GM19455 (cell line): ENCODE measurements around the gene TTBK2.
"Not testable (repeated sequence)": the region's sequence is repeated elsewhere in the genome, so short reads cannot be mapped to it uniquely, and the experiment has no call there.

Experiments
- ATAC-seq: cut with Tn5 transposase; IDR thresholded peaks from one replicate; pipeline ENCODE4 v1.9.1; 2021; ENCODE audit not compliant: unreplicated experiment

Gene TTBK2

DNA sequence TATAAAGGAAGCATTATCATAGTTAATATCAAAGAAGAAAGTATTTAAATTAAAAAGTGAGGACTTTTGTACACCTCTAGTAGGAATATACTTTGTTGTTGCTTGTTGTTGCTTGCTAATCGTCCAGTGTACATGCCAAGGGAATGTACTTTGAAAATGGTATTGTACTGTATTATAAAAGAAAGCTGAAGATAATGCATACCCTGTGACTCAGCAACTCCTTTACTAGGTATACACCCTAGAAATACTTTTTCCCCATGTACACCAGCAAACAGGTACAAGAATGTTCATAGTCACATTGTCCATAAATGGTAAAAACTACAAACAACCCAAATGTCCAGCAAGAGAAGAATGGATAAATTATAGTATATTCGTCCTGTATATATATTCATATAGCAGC, 12.0 kb downstream of the TTBK2 start:
- no peak for ATAC-seq

DNA sequence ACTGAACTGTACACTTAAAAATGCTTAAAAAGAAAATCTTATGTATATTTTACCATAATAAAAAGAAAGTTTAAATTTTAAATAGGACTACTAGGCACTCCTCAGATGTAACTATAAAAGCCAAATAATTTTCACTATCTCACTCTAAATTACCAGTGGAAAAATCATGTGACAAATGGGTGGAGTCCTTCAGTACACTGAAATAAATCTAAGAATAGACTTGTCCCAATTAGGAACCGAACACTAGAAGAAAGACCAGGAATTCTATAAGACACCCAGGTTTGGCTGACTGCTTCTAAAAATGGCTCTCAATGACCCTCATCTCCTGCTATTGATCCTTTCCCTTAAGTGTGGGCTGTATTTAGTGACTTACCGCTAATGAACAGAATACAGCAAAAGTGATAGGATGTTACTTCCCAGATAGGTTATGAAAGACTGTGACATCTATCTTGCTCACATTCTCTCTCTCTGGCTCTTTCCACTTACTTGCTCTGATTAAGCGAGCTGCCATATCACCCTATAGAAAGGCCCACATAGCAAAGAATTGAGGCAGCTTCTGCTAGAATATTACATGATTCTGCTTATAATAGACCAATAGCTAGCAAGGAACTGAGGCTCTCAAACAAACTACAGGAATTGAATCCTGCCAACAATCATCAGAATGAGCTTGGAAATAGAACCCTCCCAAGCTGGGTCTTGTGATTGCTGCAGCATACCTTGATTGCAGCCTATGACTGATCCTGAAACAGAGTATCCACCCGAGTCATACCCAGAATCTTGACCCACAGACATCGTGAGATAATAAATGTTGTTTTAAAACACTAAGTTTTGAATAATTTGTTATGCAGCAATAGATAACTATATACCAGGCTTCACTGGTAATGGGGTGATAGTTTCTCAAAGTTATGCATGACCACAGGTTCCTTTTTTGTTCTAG, 16.9 kb downstream of the TTBK2 start:
- no peak for ATAC-seq

DNA sequence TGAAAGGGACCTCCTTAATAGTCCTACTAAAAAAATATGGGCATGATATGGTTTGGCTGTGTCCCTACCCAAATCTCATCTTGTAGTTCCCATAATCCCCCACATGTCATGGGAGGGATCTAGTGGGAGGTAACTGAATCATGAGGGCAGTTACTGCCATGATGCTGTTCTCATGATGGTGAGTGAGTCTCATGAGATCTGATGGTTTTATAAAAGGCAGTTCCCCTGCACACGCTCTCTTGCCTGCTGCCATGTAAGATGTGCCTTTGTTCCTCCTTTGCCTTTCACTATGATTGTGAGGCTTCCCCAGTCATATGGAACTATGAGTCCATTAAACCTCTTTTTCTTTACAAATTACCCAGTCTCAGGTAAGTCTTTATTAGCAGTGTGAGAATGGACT, 26.7 kb downstream of the TTBK2 start:
- ATAC-seq = not testable (repeated sequence)

DNA sequence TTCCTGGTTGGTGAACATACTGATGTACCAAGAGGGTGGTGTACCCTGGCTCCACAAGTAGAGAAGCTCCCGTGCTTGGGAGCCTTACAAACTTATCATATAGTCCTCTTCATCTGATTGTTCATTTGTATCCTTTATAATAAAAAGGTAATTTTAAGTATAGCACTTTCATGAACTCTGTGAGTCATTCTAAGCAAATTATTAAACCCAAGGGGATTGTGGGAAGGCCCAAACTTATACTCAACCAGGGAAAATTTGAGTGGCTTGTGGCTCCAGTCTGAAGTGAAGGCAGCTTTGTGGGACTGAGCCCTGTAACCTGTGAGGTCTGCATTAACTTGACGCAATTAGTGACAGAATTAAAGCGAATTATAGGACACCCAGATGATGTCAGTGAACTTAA, 29.0 kb downstream of the TTBK2 start:
- ATAC-seq = no peak

DNA sequence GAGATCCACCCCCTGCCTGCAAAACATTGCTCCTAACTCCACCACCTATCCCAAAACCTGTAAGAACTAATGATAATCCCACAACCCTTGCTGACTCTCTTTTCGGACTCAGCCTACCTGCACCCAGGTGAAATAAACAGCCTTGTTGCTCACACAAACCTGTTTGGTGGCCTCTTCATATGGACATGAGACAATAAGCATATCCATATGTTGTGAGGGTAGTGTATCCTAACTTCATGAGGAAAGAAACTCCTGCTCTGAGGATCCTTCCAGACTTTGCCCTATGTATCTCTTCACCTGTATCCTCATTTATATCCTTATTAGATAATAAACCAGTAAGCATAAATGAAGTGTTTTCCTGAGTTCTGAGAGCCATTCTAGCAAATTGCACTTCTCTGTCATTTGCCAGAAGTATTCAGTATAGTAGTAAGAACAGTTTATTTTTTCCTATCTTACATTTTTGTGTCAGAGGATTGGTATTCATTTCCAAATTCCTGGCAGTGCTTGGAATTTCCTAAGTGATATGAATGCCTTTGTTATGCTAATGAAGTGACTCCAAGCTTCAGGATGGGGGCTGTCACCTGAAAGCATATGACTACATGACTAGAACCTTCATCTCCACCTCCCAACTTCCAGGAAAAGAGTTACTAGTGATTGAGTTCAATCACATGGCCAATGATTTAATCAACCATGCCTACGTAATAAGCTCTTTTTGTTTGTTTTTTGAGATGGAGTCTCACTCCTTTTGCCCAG, 30.2 kb downstream of the TTBK2 start:
- no peak for ATAC-seq

DNA sequence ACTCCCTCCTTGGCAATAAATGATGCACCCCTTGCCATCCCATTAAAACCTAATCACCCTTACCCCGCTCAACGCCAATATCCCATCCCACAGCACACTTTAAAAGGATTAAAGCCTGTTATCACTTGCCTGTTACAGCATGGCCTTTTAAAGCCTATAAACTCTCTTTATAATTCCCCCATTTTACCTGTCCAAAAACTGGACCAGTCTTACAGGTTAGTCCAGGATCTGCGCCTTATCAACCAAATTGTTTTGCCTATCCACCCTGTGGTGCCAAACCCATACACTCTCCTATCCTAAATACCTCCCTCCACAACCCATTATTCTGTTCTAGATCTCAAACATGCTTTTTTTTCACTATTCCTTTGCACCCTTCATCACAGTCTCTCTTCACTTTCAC, 33.2 kb downstream of the TTBK2 start:
- ATAC-seq = not testable (repeated sequence)

DNA sequence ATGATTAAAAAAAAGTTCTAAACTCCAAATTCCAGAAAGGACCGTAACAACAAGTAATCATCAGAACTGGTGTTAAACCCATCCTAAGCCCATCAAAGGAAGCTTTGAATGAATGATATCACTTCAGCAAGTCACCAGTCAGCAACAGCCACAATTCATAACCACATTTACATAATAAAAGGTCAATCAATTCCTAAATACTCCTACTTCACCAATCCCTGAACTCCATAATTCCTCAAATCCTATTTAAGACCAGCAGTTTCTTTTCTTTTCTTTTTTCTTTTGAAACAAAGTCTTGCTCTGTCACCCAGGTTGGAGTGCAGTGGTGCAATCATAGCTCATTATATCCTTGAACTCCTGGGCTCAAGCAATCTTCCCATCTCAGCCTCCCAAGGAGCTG, 40.5 kb downstream of the TTBK2 start:
- ATAC-seq = no peak

DNA sequence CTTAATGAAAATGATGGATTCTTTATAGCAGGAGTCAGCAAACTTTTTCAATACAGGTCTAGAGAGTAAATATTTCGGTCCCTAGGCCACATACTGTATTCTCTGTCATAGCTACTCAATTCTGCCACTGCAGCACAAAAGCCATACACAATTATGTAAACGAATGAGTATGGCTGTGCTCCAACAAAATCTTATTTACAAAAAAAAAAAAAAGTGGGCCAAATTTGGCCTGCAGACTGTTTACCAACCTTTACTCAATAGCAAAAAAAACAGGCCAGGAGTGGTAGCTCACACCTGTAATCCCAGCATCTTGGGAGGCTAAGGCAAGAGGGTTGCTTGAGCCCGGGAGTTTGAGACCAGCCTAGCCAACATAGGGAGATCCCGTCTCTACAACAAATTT, 41.1 kb downstream of the TTBK2 start:
- no peak for ATAC-seq

DNA sequence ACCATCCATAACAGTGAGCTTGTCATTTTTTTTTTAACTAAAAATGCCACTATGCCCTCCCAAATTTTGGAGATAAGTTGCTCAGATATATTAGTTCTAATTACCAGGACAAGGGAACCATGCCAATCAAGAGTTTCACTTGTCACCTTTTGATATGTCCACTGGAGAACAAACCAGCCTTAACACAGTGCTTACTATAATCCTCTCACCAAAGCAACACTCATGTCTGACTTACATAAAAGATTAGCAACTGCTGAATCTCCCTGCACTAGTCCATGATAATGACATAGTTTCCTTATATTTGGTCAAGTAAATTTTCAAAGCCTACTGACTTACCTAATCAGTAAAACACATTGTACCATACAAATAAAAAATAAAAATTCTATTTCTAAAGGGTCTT, 44.4 kb downstream of the TTBK2 start:
- ATAC-seq = no peak

DNA sequence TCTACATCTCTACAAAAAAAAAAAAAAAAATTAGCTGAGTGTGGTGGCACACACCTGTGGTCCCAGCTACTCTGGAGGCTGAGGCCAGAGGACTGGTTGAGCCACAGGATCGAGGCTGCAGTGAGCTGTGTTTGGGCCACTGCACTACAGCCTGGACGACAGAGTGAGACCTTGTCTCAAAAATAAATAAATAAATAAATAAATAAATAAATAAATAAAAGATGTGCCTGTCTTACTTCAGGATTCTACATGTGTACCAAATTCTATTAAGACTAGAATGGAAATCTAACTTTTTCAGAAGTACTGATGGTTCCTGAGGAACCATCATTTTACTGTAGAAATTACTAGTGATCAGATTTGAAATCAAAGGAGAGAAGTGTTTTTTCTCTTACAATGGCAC, 51.9 kb downstream of the TTBK2 start:
- no peak for ATAC-seq

DNA sequence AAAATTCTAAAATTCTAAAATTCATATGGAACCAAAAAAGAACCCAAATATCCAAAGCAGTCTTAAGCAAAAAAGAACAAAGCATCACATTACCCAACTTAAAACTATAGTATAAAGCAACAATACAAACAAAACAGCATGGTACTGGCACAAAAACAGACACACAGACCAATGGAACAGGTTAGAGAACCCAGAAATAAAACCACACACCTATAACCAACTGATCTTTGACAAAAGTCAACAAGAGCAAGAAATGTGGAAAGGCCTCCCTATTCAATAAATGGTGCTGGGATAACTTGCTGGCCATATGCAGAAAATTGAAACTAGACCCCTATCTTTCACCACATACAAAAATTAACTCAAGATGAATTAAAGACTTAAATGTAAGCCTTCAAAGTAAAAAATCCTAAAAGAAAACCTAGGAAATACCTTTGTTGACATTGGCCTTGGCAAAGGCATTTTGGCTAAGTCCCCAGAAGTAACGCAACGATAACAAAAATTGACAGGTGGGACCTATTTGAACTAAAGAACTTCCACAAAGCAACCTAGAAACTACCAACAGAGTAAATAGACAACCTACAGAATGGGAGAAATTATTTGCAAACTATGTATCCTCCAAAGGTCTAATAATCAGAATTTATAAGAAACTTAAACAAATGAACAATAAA, 56.9 kb downstream of the TTBK2 start:
- no peak for ATAC-seq

DNA sequence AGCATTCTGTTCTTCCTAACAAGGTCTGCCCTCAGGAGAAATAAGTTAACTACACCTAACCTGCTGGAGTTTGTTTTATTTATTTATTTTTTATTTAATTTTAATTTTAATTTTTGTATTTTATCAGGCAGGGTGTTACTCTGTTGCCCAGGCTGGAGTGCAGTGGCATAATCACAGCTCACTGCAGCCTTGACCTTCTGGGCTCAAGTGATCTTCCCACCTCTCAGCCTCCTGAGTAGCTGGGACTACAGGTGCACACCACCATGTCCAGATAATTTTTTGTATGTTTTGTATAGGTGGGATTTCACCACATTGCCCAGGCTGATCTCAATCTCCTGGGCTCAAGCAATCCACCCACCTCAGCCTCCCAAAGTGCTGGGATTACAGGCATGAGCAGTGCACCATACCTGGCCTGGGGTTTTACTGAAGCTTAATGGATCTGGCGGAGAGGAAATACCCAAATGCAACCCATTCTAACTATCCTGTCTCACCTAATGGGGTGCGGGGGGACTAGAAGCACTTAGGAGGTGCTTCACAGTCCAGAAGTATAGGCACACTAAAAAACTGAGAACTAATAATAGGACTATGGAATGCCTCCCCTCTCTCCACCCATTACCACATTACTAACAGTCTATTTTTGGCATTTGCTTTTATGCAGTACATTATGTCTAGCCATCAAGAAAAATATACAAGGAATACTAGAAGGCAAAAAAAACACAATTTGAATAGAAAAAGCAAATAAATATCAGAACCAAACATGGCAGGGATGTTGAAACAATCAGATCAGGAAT, 61.4 kb downstream of the TTBK2 start:
- ATAC-seq = no peak

DNA sequence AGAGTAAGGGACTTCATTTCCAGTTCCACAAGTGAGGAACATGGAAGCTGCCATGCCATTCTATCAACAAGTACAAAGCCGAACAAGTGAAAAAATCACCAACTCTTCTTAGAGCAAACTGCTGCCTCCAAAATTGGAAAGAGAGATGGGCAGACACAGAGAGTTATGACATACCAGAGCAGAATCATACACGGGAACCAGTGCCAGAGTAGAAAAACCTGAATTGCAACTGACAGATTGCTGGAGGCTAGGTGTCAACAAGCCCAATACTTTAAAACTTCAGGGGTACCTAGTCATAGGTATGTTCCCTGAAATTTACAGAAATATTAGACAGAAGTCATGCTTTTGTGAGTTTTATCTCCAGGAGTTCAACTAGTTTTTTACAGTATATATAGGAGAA, 62.0 kb downstream of the TTBK2 start:
- ATAC-seq = no peak

DNA sequence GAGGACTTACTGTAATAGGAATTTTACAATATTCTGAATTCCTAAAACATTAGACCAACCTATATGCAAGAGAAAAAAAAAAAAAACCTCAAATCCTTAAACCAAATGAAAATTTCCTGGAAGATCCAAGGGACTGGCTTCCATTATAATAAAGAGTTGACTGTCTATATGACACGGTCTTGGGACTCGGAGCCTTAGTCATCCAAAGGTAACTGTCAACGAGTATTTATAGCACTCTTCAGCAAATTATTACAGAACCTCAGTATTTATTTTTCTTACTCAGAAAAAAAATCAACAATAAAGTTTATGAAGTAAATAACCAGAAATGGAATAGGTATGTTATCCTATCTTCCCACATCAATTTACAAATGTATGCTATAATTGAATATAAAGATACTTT, 66.0 kb downstream of the TTBK2 start:
- no peak for ATAC-seq

DNA sequence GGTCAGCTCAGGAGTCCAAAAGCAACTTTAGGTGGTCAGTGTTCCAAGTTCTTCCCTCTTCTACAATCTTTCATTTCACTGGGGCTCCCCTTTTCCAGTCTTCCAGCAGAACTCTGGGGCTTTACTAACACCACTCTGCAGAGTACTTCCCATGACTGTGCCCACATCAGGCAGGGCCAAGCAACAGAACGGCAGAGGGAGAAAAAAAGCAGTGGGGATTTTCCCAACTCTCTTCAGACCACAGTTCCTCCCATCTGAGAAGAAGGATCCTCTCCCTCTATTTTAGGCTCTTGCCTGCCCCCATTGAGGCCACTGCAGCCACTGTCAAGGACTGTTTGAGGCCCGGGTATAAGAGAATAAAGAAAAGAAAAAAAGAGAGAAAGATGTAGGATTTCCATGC, 70.7 kb downstream of the TTBK2 start:
- no peak for ATAC-seq

DNA sequence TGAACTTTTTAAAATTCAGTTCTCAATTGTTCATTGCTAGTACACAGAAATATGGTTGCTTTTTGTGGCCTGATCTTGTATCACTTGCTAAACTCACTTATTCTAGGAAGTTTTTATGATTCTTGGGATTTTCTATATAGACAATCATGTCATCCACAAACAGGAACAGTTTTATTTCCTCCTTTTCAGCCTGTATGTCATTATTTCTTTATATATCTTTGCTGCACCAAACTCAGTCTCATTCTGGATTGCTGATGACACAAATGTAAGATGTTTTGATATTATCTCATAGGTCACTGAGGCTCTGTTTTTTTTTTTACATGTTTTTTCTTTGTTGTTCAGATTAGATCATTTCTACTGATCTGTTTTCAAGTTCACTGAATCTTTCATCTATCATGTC, 71.7 kb downstream of the TTBK2 start:
- no peak for ATAC-seq

DNA sequence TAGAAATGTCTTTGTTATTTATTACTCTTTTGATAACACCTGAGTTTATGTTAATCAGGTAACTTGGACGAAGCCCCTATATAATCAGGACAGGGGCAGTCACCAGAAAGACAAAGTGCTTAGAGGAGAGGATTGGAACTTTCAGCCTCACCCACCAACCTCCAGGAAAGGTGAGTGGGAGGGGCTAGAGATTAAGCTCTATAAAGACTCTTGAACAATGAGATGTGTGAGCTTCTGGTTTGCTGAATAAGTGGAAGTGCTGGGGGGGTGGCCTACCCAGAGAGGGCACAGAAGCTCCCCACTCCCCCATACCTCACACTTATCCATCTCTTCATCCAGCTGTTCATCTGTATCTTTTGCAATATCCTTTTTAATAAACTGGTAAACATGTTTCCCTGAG, 73.9 kb downstream of the TTBK2 start:
- ATAC-seq = no peak

DNA sequence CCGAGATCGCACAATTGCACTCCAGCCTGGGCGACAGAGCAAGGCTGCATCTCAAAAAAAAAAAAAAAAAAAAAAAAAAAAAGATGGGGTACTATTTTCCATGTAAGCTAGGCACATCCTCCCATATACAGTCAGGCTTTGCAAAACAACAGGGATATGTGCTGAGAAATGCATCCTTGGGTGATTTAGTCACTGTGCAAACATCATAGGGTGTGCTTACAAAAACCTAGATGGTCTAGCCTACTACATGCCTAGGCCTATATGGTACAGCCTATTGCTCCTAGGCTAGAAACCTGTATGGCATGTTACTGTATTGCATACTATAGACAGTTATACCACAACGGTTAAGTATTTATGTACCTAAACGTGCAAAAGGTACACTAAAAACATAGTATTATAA, 75.0 kb downstream of the TTBK2 start:
- ATAC-seq = no peak

DNA sequence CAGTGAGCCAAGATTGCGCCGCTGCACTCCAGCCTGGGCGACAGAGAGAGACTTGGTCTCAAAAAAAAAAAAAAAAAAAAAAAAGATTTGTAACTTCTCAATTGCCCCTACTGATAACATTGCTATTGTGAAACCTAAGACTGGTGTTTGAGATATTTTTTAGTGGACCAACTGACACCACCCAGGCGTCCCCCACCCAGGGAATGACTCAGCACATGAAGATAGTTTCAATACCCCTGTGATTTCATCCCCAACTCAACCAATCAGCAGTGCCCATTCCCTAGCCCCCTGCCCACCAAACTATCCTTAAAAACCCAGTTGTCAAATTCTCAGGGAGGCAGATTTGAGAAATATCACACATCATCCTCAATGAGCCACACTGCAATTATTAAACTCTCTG, 76.9 kb downstream of the TTBK2 start:
- no peak for ATAC-seq

DNA sequence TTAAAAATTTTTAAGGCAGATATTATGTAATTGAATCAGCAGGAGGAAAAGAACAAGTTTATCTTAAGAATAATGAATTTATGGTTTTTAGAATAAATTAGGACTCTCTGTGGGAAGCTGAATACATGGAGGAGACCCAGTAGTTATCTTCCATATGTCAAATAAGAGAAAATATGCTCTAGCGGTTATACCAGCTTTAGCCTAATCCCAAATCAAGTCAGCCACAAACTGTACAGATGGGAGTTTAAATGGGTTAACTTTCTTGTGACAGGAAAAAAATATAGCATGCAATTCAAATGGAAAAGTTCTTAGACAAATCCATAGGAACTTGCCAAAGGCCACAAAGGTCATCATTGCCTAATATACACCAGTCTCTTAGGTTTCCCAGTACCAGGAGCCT, 84.3 kb downstream of the TTBK2 start:
- no peak for ATAC-seq

DNA sequence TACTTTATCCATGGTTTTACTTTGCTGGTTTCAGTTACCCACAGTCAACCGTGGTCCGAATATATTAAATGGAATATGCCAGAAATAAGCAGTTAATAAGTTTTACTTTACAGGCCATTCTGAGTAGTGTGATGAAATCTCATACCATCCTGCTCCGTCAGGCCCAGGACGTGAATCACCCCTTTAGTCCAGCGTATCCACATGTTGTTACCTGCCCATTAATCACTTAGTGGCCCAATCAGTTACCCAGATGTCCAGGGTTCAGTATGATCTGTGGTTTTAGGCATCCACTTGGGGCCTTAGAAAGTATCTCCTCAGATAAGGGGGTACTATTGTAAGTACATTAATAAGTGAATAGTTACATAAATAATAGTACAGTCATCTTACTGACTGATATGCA, 88.0 kb downstream of the TTBK2 start:
- ATAC-seq = no peak
